Prostate gland (tissue), 2 donors: Measurements from ENCODE around the gene PET100.

Source experiments
- POLR2A ChIP-seq: fragments of 450-650 bp; IDR thresholded peaks from one replicate; pipeline ENCODE4 v1.6.1; 2016; ENCODE audit warnings: antibody characterized with exemption, mild to moderate bottlenecking
- TF ChIP-seq, protein P1 (sequence below), 4 experiments: fragments of 200-600 bp in 2 of 4; fragments of 450-650 bp in 2 of 4; sonication (generic) in 2 of 4; IDR thresholded peaks; 1 replicate in 3 of 4; 2 replicates in 1 of 4; pipeline ENCODE4 v1.5.1; 2016 to 2019; ENCODE audit warnings: antibody characterized with exemption in 4 of 4, mild to moderate bottlenecking in 2 of 4, moderate library complexity in 2 of 4

DNA sequence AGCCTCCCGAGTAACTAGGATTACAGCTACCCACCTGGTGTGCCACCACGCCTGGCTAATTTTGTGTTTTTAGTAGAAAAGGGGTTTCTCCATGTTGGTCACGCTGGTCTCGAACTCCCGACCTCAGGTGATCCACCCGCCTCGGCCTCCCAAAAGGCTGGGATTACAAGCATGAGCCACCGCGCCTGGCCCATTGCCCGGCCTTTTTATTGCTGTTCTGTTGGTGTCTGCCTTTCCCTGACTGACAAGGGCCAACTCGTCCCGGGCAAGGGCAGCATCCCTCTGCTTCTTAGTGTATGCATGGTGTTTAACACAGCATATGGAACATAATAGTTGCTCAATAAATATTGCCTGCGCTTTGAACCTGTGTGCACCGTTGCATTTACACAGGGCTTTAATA, 33.1 kb downstream of the PET100 start:
- TF ChIP-seq, protein P1, sequence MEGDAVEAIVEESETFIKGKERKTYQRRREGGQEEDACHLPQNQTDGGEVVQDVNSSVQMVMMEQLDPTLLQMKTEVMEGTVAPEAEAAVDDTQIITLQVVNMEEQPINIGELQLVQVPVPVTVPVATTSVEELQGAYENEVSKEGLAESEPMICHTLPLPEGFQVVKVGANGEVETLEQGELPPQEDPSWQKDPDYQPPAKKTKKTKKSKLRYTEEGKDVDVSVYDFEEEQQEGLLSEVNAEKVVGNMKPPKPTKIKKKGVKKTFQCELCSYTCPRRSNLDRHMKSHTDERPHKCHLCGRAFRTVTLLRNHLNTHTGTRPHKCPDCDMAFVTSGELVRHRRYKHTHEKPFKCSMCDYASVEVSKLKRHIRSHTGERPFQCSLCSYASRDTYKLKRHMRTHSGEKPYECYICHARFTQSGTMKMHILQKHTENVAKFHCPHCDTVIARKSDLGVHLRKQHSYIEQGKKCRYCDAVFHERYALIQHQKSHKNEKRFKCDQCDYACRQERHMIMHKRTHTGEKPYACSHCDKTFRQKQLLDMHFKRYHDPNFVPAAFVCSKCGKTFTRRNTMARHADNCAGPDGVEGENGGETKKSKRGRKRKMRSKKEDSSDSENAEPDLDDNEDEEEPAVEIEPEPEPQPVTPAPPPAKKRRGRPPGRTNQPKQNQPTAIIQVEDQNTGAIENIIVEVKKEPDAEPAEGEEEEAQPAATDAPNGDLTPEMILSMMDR (IDR thresholded peaks at IDR 0.05) = no peak
- TF ChIP-seq POLR2A = no peak
